Ovary (tissue), 9 donors: ENCODE data around the gene E2F2. TPM values are rescaled to one million over a fixed set of nuclear protein-coding genes. Genes with fewer than 3 reads are reported as not detected.

Experiments
- DNase-seq, 5 donors: peaks; one replicate each; pipeline ENCODE4 v3.0.0-alpha.2; 2019 to 2020
- H3K27ac ChIP-seq, 2 donors: fragments of 200-600 bp; one replicate each; pipeline versions ENCODE4 v1.5.1 to v1.8.0; 2019 to 2022
- H3K27me3 ChIP-seq: fragments of 200-600 bp; one replicate; pipeline ENCODE4 v1.8.0; 2022
- H3K36me3 ChIP-seq: fragments of 200-600 bp; sonication (generic); one replicate; pipeline ENCODE4 v1.5.1; 2019
- H3K4me1 ChIP-seq: one replicate; pipeline ENCODE4 v1.8.1; 2013; ENCODE audit warnings: mild to moderate bottlenecking, moderate library complexity; ENCODE audit not compliant: insufficient read depth
- H3K4me3 ChIP-seq: fragments of 200-600 bp; sonication (generic); one replicate; pipeline ENCODE4 v1.5.1; 2017
- H3K9me3 ChIP-seq, 2 donors: fragments of 200-600 bp in 1 of 2; sonication (generic) in 1 of 2; one replicate each; pipeline versions ENCODE4 v1.5.1 to v1.8.1; 2013 to 2019; ENCODE audit warnings: mild to moderate bottlenecking in 1 of 2, moderate library complexity in 1 of 2
- CTCF ChIP-seq, 3 donors: fragments of 450-650 bp in 2 of 3; fragments of 200-600 bp in 1 of 3; IDR thresholded peaks; one replicate each; pipeline versions ENCODE4 v1.5.1 to v1.8.0; 2016 to 2022; ENCODE audit warnings: antibody characterized with exemption in 3 of 3, mild to moderate bottlenecking in 1 of 3
- EP300 ChIP-seq: sonication (generic); formaldehyde crosslinking; IDR thresholded peaks from one replicate; pipeline ENCODE4 v1.6.1; 2017; ENCODE audit warnings: antibody characterized with exemption
- POLR2A ChIP-seq: fragments of 450-650 bp; IDR thresholded peaks from one replicate; pipeline ENCODE4 v1.6.1; 2017; ENCODE audit warnings: antibody characterized with exemption, mild to moderate bottlenecking, moderate library complexity
- WGBS, 3 donors: extraction: QIAGEN DNeasy Blood & Tissue Kit in 1 of 3; methylation state at CpG; one replicate each; pipeline versions ENCODE4 v1.1.5 to v1.1.7; 2013 to 2017; 5-methylcytosine and 5-hydroxymethylcytosine counted together
- intact Hi-C, 4 donors: fragments of 100-400 bp; cut with DNase I; formaldehyde crosslinking; loops; one replicate each; pipeline versions ENCODE4 v1.11.0 to v1.15.1; 2022 to 2023
- polyA plus RNA-seq, 2 donors: library from polyadenylated mRNA; stranded (reverse); fragments of 200-250 nt in 1 of 2; fragments of 350-450 nt in 1 of 2; fragmentation: Illumina TruSeq in 1 of 2; extraction: RNeasy Lipid Tissue Mini Kit (QIAGEN cat#74804) in 1 of 2; gene quantifications; one replicate each; pipeline ENCODE4 v1.2.3, GENCODE V29; 2013 to 2014
- total RNA-seq, 7 donors: library from RNA; depleted of rRNA in 2 of 7; stranded (reverse); fragments of >200 nt in 2 of 7; fragmentation: NEBNext Ultra II Directional in 3 of 7; extraction: Animal tissue kit (Norgen Biotek cat#: 25700) in 3 of 7; gene quantifications; one replicate each; pipeline versions ENCODE4 v1.1.0 to v1.2.4, GENCODE V29; 2016 to 2023
- donor health status: DM: no; HTN: no; CAD: no; lungs with moderate emphysema.
- donor health status: DM: no; HTN: no; CAD: no.
- donor health status: Bipolar disorder and iron deficiency.
- donor health status: DM: yes; HTN: yes; CAD: no.
- donor health status: DM: no; HTN: no; CAD: no.
- donor health status: DM: yes; HTN: yes; CAD: no.

Gene E2F2
- total and polyA plus RNA-seq, 9 donors, result under 0.01 to 1.1 (median 0.15) TPM; not detected in 2

DNA sequence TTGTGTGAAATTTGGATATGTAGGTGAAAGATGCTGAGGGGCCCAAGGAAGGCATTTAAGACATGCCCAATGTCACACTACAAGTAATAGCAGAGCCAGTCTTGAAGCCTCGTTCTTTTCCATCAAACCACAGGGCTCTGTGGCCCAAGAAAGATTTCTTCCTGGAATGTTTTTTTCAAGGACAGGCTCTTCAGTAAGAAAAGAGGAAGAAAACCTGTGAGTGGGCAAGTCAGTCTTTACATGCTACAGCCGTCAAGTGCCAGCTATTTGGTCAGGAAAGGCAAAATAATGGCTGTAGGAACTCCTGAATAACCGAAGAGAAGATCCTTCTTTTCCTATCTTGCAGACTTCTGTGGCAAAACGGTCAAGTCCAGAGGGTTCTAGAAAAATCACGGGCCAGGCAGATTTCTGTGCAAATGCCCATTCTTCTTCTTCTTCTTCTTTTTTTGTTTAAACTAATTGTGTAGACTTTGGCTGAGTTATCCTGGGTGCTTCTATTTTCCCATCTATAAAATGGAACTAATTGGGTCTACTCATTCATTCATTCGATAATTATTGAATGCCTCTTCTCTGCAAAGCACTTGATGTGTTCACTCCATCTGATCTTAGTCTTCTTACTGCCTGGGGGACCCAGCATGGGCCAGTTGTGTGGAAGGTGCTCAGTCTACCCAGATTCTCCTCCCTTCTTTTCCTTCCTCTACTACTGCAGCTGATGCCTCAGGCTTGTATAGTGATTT is 30.2 kb upstream of the E2F2 start:
- no peaks in the 10 kb centered on the region for H3K36me3 ChIP-seq
- intact Hi-C loops, result no loop called here
- DNase-seq, result no peak
- TF ChIP-seq CTCF (IDR thresholded peaks at IDR 0.05) (no peak), POLR2A (no peak), EP300 (no peak)
- no peak overlapping the region for H3K4me3 ChIP-seq
- H3K4me1 ChIP-seq, result peaks cover 27% of the 10 kb centered on the region
- H3K9me3 ChIP-seq, result no peaks in the 10 kb centered on the region
- no peaks in the 10 kb centered on the region for H3K27me3 ChIP-seq
- 35 to 47% (median 40%) methylated on average over 6 of the region's 6 CpGs for WGBS, 3 donors
- H3K27ac ChIP-seq, result peak overlapping the region; percentile 1 to 85

GRCh38 chr1:23559985-23560741 is 29.1 kb upstream of the E2F2 start:
- Histone ChIP-seq H3K4me3 (peak overlapping the region; percentile 76), H3K36me3 (no peaks in the 10 kb centered on the region), H3K9me3 (no peaks in the 10 kb centered on the region), H3K27ac (peak overlapping the region; percentile 1 to 85), H3K4me1 (peaks cover 30% of the 10 kb centered on the region), H3K27me3 (no peaks in the 10 kb centered on the region)
- WGBS, 3 donors, result 2 to 4% (median 3%) methylated on average over 6 of the region's 6 CpGs
- intact Hi-C loops, result no loop called here
- no peak for DNase-seq
- no peak for TF ChIP-seq CTCF (IDR thresholded peaks at IDR 0.05)

- WGBS, 3 donors, result 0% methylated on average over 57 of the region's 57 CpGs
- intact Hi-C loops, result no loop called here
- Histone ChIP-seq H3K9me3 (no peaks in the 10 kb centered on the region), H3K4me1 (peaks cover 30% of the 10 kb centered on the region), H3K27ac (peak within 1 kb of the TSS; percentile 24 to 85), H3K27me3 (no peaks in the 10 kb centered on the region), H3K36me3 (no peaks in the 10 kb centered on the region), H3K4me3 (peak within 1 kb of the TSS; percentile 76)
- TF ChIP-seq EP300 (peak; percentile 51), POLR2A (peak; percentile 84), CTCF (IDR thresholded peaks at IDR 0.05) (no peak)
- peak; percentile 95 to 97 (median 96) for DNase-seq
Observed at GRCh38 chr1:23559136-23559984, 28.3 kb upstream of the E2F2 start, which contains the start of gene ID3. TSS of gene ID3 (minus strand) at chr1:23559501. CDS start at chr1:23559426, 75 bp downstream.

- intact Hi-C loops, result no loop called here
- TF ChIP-seq POLR2A (no peak), EP300 (no peak), CTCF (IDR thresholded peaks at IDR 0.05) (no peak)
- no peak for DNase-seq
- Histone ChIP-seq H3K4me1 (peaks cover 27% of the 10 kb centered on the region), H3K27ac (peak overlapping the region; percentile 24 to 85), H3K27me3 (no peaks in the 10 kb centered on the region), H3K4me3 (peak overlapping the region; percentile 76), H3K9me3 (no peaks in the 10 kb centered on the region), H3K36me3 (no peaks in the 10 kb centered on the region)
- WGBS, 3 donors, result 1% methylated on average over 14 of the region's 14 CpGs
Observed at GRCh38 chr1:23558872-23559135, 27.8 kb upstream of the E2F2 start.
